ENCODE results near the gene PLEKHG4B. TPM values are rescaled to one million over a fixed set of nuclear protein-coding genes. Genes with fewer than 3 reads are reported as not detected.

The PLEKHG4B gene
- total RNA-seq, 1 experiment from 2014 or later: 51.4 TPM

DNA sequence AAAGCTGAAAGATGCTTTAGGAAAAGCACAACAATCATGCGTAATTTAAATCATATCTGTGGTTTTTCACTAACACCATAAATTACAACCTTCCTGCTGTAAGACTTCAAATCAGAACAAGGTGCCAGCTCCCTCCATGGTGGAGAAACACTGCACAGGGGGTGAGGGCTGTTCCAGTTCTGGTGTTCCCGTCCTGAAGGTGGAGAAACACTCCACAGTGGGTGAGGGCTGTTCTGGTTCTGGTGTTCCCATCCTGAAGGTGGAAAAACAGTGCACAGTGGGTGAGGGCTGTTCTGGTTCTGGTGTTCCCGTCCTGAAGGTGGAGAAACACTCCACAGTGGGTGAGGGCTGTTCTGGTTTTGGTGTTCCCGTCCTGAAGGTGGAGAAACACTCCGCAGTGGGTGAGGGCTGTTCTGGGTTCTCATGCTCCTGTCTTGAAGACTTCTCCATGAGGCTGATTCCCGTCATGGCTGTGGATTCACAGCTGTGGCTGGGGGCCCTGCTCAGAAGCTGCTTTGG is 12.9 kb downstream of the PLEKHG4B start:
- no peaks in the 10 kb centered on the region for H3K27me3 Mint-ChIP-seq (ENCODE audit: low read depth)
- H3K27ac Mint-ChIP-seq: peak overlapping the region; percentile 65
- DNase-seq (ENCODE audit: low spot score) (no peak), ATAC-seq (no peak)
- CTCF ChIA-PET: interaction anchor here (0.8 kb wide), 2 partner anchors 12 to 24 kb away, joined by 3 to 4 read pairs; no protein-coding TSS in a partner anchor
- H3K9me3 Mint-ChIP-seq: no peaks in the 10 kb centered on the region
- H3K4me1 Mint-ChIP-seq: peaks cover 49% of the 10 kb centered on the region
- TF ChIP-seq GRHL2 (CRISPR knock-in tag; IDR thresholded peaks at IDR 0.05; ENCODE audit: insufficient replicate concordance, severe bottlenecking) (no peak), ZNF671 (CRISPR knock-in tag; IDR thresholded peaks at IDR 0.05) (no peak), AFF4 (CRISPR knock-in tag; IDR thresholded peaks at IDR 0.05; ENCODE audit: borderline replicate concordance) (no peak), ATF3 (CRISPR knock-in tag; conservative IDR thresholded peaks at IDR 0.05) (no peak), NR2C2 (CRISPR knock-in tag; IDR thresholded peaks at IDR 0.05) (no peak), MYBL2 (CRISPR knock-in tag; IDR thresholded peaks at IDR 0.05) (no peak), USF2 (CRISPR knock-in tag; IDR thresholded peaks at IDR 0.05) (no peak), HMGA2 (CRISPR knock-in tag; IDR thresholded peaks at IDR 0.05) (no peak), JUN (CRISPR knock-in tag; IDR thresholded peaks at IDR 0.05) (no peak), AR (CRISPR knock-in tag; IDR thresholded peaks at IDR 0.05) (no peak), NR1H2 (CRISPR knock-in tag; IDR thresholded peaks at IDR 0.05) (no peak), TEAD4 (CRISPR knock-in tag; IDR thresholded peaks at IDR 0.05) (no peak), FOXP1 (CRISPR knock-in tag; IDR thresholded peaks at IDR 0.05; ENCODE audit: borderline replicate concordance) (no peak), ZNF232 (CRISPR knock-in tag; IDR thresholded peaks at IDR 0.05) (no peak), FOXJ3 (CRISPR knock-in tag; IDR thresholded peaks at IDR 0.05; ENCODE audit: borderline replicate concordance) (no peak)
- TF ChIP-seq, protein P1, sequence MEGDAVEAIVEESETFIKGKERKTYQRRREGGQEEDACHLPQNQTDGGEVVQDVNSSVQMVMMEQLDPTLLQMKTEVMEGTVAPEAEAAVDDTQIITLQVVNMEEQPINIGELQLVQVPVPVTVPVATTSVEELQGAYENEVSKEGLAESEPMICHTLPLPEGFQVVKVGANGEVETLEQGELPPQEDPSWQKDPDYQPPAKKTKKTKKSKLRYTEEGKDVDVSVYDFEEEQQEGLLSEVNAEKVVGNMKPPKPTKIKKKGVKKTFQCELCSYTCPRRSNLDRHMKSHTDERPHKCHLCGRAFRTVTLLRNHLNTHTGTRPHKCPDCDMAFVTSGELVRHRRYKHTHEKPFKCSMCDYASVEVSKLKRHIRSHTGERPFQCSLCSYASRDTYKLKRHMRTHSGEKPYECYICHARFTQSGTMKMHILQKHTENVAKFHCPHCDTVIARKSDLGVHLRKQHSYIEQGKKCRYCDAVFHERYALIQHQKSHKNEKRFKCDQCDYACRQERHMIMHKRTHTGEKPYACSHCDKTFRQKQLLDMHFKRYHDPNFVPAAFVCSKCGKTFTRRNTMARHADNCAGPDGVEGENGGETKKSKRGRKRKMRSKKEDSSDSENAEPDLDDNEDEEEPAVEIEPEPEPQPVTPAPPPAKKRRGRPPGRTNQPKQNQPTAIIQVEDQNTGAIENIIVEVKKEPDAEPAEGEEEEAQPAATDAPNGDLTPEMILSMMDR (IDR thresholded peaks at IDR 0.05): no peak
- TF ChIP-seq, protein P2, sequence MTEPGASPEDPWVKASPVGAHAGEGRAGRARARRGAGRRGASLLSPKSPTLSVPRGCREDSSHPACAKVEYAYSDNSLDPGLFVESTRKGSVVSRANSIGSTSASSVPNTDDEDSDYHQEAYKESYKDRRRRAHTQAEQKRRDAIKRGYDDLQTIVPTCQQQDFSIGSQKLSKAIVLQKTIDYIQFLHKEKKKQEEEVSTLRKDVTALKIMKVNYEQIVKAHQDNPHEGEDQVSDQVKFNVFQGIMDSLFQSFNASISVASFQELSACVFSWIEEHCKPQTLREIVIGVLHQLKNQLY (CRISPR knock-in tag; IDR thresholded peaks at IDR 0.05): no peak
- TF ChIP-seq, protein P3, sequence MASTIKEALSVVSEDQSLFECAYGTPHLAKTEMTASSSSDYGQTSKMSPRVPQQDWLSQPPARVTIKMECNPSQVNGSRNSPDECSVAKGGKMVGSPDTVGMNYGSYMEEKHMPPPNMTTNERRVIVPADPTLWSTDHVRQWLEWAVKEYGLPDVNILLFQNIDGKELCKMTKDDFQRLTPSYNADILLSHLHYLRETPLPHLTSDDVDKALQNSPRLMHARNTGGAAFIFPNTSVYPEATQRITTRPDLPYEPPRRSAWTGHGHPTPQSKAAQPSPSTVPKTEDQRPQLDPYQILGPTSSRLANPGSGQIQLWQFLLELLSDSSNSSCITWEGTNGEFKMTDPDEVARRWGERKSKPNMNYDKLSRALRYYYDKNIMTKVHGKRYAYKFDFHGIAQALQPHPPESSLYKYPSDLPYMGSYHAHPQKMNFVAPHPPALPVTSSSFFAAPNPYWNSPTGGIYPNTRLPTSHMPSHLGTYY (CRISPR knock-in tag; IDR thresholded peaks at IDR 0.05): no peak
- TF ChIP-seq, protein P4, sequence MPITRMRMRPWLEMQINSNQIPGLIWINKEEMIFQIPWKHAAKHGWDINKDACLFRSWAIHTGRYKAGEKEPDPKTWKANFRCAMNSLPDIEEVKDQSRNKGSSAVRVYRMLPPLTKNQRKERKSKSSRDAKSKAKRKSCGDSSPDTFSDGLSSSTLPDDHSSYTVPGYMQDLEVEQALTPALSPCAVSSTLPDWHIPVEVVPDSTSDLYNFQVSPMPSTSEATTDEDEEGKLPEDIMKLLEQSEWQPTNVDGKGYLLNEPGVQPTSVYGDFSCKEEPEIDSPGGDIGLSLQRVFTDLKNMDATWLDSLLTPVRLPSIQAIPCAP (CRISPR knock-in tag; IDR thresholded peaks at IDR 0.05): no peak
- H3K4me3 Mint-ChIP-seq: no peak overlapping the region
- POLR2A ChIA-PET: no interaction called here
- H3K36me3 Mint-ChIP-seq: peaks cover 5% of the 10 kb centered on the region

All from WTC11 (cell line).